PC-3 (cell line): ENCODE measurements around the gene SLC12A1. TPM values are rescaled to one million over a fixed set of nuclear protein-coding genes. Genes with fewer than 3 reads are reported as not detected.

ENCODE experiments used
- ATAC-seq: fragments of 200-7000 bp; cut with Tn5 transposase; 2 replicates; pipeline ENCODE4 v1.9.1; 2020; ENCODE audit warnings: mild to moderate bottlenecking, moderate library complexity
- BruUV-seq: library from RNA; stranded (reverse); fragments of 400-500 nt; replicated peaks from 2 replicates; lab custom pipeline; 2021; lab: Mats Ljungman, UMichigan
- CTCF ChIA-PET: fragments of 300-600 bp; sonication (Branson Sonifier 250); formaldehyde crosslinking; loops from one replicate; lab custom pipeline; 2022; ENCODE audit warnings: antibody characterized with exemption; lab: Charles Lee
- POLR2A ChIA-PET: fragments of 300-600 bp; sonication (Branson Sonifier 250); formaldehyde crosslinking; loops from one replicate; lab custom pipeline; 2022; ENCODE audit warnings: antibody characterized with exemption; ENCODE audit not compliant: unreplicated experiment; lab: Charles Lee
- DNase-seq: peaks from one replicate; pipeline ENCODE4 v3.0.0-alpha.2; 2015
- H2AFZ ChIP-seq: fragments of 300-600 bp; sonication (generic); 2 replicates; pipeline ENCODE4 v1.6.0; 2016; ENCODE audit warnings: antibody characterized with exemption, low read length
- H3F3A ChIP-seq: fragments of 300-600 bp; sonication (generic); one replicate; pipeline ENCODE4 v1.6.0; 2017; ENCODE audit warnings: antibody characterized with exemption, low read length, control low read depth, mild to moderate bottlenecking; ENCODE audit not compliant: unreplicated experiment
- H3K27ac ChIP-seq: fragments of 300-600 bp; sonication (generic); 2 replicates; pipeline ENCODE4 v1.5.1; 2016; ENCODE audit warnings: mild to moderate bottlenecking, low read length
- H3K27me3 ChIP-seq: fragments of 300-600 bp; sonication (generic); 2 replicates; pipeline ENCODE4 v1.6.1; 2016; ENCODE audit warnings: low read length, mixed read lengths
- H3K36me3 ChIP-seq: fragments of 300-600 bp; sonication (generic); 2 replicates; pipeline ENCODE4 v1.6.1; 2016; ENCODE audit warnings: low read depth, mixed run types, low read length, mixed read lengths
- H3K4me1 ChIP-seq: fragments of 300-600 bp; sonication (generic); 2 replicates; pipeline ENCODE4 v1.5.1; 2016; ENCODE audit warnings: low read length; ENCODE audit not compliant: insufficient read depth
- H3K4me2 ChIP-seq: fragments of 300-600 bp; sonication (generic); 2 replicates; pipeline ENCODE4 v1.6.0; 2016; ENCODE audit warnings: low read length
- H3K4me3 ChIP-seq: fragments of 300-600 bp; sonication (generic); 2 replicates; pipeline ENCODE4 v1.5.1; 2016; ENCODE audit warnings: mild to moderate bottlenecking, low read length, mixed read lengths
- H3K79me2 ChIP-seq: fragments of 300-600 bp; sonication (generic); 2 replicates; pipeline ENCODE4 v1.6.1; 2017; ENCODE audit warnings: low read length, mixed read lengths
- H3K9ac ChIP-seq: fragments of 300-600 bp; sonication (generic); 2 replicates; pipeline ENCODE4 v1.6.0; 2016; ENCODE audit warnings: mild to moderate bottlenecking, low read length
- H3K9me2 ChIP-seq: fragments of 300-600 bp; sonication (generic); replicated peaks from 2 replicates; pipeline ENCODE4 v1.6.1; 2016; ENCODE audit warnings: mixed run types, low read length, mixed read lengths
- H3K9me3 ChIP-seq: fragments of 300-600 bp; sonication (generic); 2 replicates; pipeline ENCODE4 v1.6.1; 2016; ENCODE audit warnings: low read length, mixed read lengths
- H4K20me1 ChIP-seq: fragments of 300-600 bp; sonication (generic); 2 replicates; pipeline ENCODE4 v1.6.1; 2016; ENCODE audit warnings: low read length, mixed read lengths
- EZH2 ChIP-seq: fragments of 300-600 bp; sonication (generic); IDR thresholded peaks from one replicate; pipeline ENCODE4 v1.6.1; 2017; ENCODE audit warnings: antibody characterized with exemption, mild to moderate bottlenecking, low read length; ENCODE audit not compliant: unreplicated experiment
- EZH2phosphoT487 ChIP-seq: fragments of 300-600 bp; sonication (generic); IDR thresholded peaks from 2 replicates; pipeline ENCODE4 v1.6.1; 2018; ENCODE audit warnings: mild to moderate bottlenecking, antibody characterized with exemption, low read length, borderline replicate concordance
- intact Hi-C: fragments of 100-400 bp; cut with micrococcal nuclease; formaldehyde crosslinking; loops from 2 replicates; pipeline ENCODE4 v1.9.0; 2023
- total RNA-seq: library from RNA; depleted of rRNA; stranded (reverse); fragments of >200 nt; gene quantifications from 2 replicates; pipeline ENCODE4 v1.2.3, GENCODE V29; 2014
- TF ChIP-seq, protein P1 (sequence below): fragments of 300-600 bp; sonication (generic); conservative IDR thresholded peaks from 2 replicates; pipeline ENCODE4 v1.5.1; 2017; ENCODE audit warnings: antibody characterized with exemption, low read depth, mild to moderate bottlenecking, low read length

SLC12A1 gene
- total RNA-seq, 1 experiment from 2014 or later = not detected

DNA sequence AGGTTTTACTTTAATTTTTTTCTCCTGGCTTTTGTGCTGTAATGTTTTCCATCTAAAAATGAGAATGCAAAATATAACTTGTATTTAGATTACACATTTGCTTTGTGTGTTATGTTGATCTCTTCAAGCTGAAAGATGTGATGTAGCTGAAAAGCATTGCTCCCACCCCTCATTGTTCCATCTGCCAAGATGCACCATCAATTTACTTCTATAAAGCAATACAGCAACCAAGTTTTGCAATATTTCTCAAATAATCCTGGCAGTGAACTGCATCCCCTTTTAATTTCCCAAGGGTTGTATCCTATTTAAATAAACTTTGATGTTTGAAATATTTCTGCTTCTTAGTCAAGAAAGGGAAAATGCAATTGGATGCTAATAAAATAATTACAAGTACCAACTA lies 72.6 kb downstream of the SLC12A1 start:
- Histone ChIP-seq H3K79me2 (no peaks in the 10 kb centered on the region), H3F3A (no peaks in the 10 kb centered on the region), H4K20me1 (no peaks in the 10 kb centered on the region), H3K4me1 (no peaks in the 10 kb centered on the region), H3K27ac (no peak overlapping the region), H3K4me2 (no peak overlapping the region), H3K9ac (no peak overlapping the region), H3K9me3 (no peaks in the 10 kb centered on the region), H2AFZ (no peak overlapping the region), H3K4me3 (no peak overlapping the region), H3K9me2 (no peaks in the 10 kb centered on the region), H3K27me3 (peaks cover 45% of the 10 kb centered on the region), H3K36me3 (no peaks in the 10 kb centered on the region)
- DNase-seq (no peak), ATAC-seq (no peak)
- CTCF ChIA-PET = no interaction called here
- POLR2A ChIA-PET = no interaction called here
- BruUV-seq = no TSS peak
- no peak for TF ChIP-seq EZH2phosphoT487
- no peak for TF ChIP-seq EZH2
- TF ChIP-seq, protein P1, sequence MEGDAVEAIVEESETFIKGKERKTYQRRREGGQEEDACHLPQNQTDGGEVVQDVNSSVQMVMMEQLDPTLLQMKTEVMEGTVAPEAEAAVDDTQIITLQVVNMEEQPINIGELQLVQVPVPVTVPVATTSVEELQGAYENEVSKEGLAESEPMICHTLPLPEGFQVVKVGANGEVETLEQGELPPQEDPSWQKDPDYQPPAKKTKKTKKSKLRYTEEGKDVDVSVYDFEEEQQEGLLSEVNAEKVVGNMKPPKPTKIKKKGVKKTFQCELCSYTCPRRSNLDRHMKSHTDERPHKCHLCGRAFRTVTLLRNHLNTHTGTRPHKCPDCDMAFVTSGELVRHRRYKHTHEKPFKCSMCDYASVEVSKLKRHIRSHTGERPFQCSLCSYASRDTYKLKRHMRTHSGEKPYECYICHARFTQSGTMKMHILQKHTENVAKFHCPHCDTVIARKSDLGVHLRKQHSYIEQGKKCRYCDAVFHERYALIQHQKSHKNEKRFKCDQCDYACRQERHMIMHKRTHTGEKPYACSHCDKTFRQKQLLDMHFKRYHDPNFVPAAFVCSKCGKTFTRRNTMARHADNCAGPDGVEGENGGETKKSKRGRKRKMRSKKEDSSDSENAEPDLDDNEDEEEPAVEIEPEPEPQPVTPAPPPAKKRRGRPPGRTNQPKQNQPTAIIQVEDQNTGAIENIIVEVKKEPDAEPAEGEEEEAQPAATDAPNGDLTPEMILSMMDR = no peak
- intact Hi-C loops = no loop called here

DNA sequence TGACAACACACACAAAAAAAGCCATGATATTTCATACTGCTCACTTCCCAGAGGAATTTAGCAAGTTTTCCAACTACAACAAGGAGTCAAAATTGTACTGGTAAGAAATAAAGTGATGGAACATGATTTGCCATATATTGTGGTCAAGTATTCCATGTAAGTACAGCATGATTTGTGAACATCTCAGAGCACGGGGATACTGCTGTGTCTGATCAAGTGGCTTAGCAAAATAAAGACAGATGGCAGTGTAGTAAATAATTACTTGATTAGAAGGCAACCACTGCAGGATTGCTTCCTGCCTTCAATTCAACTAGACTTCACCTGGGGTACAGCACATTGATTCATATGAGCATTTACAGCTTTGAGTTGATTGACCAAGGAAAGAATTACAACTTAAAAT lies 73.5 kb downstream of the SLC12A1 start:
- H3K9ac ChIP-seq = no peak overlapping the region
- H3K4me2 ChIP-seq = no peak overlapping the region
- TF ChIP-seq, protein P1 = no peak
- TF ChIP-seq EZH2phosphoT487 = no peak
- TF ChIP-seq EZH2 = no peak
- DNase-seq = no peak
- peaks cover 41% of the 10 kb centered on the region for H3K27me3 ChIP-seq
- H4K20me1 ChIP-seq = no peaks in the 10 kb centered on the region
- H3K9me3 ChIP-seq = no peaks in the 10 kb centered on the region
- POLR2A ChIA-PET = no interaction called here
- CTCF ChIA-PET = no interaction called here
- H3F3A ChIP-seq = no peaks in the 10 kb centered on the region
- no peaks in the 10 kb centered on the region for H3K79me2 ChIP-seq
- H3K4me3 ChIP-seq = no peak overlapping the region
- no peak overlapping the region for H2AFZ ChIP-seq
- H3K9me2 ChIP-seq = no peaks in the 10 kb centered on the region
- no peaks in the 10 kb centered on the region for H3K4me1 ChIP-seq
- BruUV-seq = no TSS peak
- intact Hi-C loops = no loop called here
- H3K27ac ChIP-seq = no peak overlapping the region
- H3K36me3 ChIP-seq = no peaks in the 10 kb centered on the region
- ATAC-seq = no peak

DNA sequence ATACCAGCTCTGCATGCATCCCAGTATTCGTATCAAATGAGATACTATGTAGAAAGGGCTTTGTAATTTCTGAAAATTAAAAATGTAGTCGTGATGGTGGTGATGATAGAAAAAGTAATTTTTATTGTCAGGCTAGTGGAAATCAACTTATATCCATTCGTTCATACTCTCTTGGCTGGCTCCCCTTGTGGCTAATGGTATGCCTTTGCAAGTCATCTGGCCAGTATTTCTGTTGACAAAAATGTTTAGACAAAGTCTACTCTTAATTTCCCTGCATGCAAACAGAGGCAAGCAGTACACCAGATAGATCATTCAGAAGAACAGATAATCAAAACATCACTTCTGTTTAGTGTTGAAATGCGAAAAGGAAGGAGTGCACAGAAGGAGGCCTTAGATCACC lies 75.6 kb downstream of the SLC12A1 start:
- H3K9ac ChIP-seq = no peak overlapping the region
- no peak overlapping the region for H3K4me2 ChIP-seq
- H3K9me3 ChIP-seq = no peaks in the 10 kb centered on the region
- H3K36me3 ChIP-seq = no peaks in the 10 kb centered on the region
- POLR2A ChIA-PET = no interaction called here
- H3K27me3 ChIP-seq = peaks cover 21% of the 10 kb centered on the region
- no peak overlapping the region for H3K27ac ChIP-seq
- BruUV-seq = no TSS peak
- H2AFZ ChIP-seq = no peak overlapping the region
- no peaks in the 10 kb centered on the region for H3K9me2 ChIP-seq
- ATAC-seq (no peak), DNase-seq (no peak)
- no peaks in the 10 kb centered on the region for H3F3A ChIP-seq
- no peaks in the 10 kb centered on the region for H3K79me2 ChIP-seq
- H3K4me1 ChIP-seq = peaks cover 7% of the 10 kb centered on the region
- H3K4me3 ChIP-seq = no peak overlapping the region
- TF ChIP-seq EZH2 = no peak
- TF ChIP-seq, protein P1 = no peak
- TF ChIP-seq EZH2phosphoT487 = no peak
- CTCF ChIA-PET = no interaction called here
- no peaks in the 10 kb centered on the region for H4K20me1 ChIP-seq
- intact Hi-C loops = no loop called here
